Gastroesophageal sphincter (tissue), 3 donors: ENCODE measurements around the gene LSS.

Experiments used
- EP300 ChIP-seq: sonication (generic); formaldehyde crosslinking; IDR thresholded peaks from one replicate; pipeline ENCODE4 v1.6.1; 2017; ENCODE audit warnings: antibody characterized with exemption, mild to moderate bottlenecking
- POLR2A ChIP-seq, 2 donors: fragments of 450-650 bp; IDR thresholded peaks; one replicate each; pipeline ENCODE4 v1.6.1; 2017; ENCODE audit warnings: antibody characterized with exemption in 2 of 2, mild to moderate bottlenecking in 2 of 2, moderate library complexity in 1 of 2
- POLR2AphosphoS5 ChIP-seq: sonication (generic); formaldehyde crosslinking; IDR thresholded peaks from one replicate; pipeline ENCODE4 v1.6.1; 2017; ENCODE audit warnings: antibody characterized with exemption
- TF ChIP-seq, protein P1 (sequence below), 4 experiments: fragments of 200-600 bp in 2 of 4; fragments of 450-650 bp in 2 of 4; sonication (generic) in 1 of 4; IDR thresholded peaks; one replicate each; pipeline ENCODE4 v1.5.1; 2017 to 2019; ENCODE audit warnings: antibody characterized with exemption in 4 of 4, mild to moderate bottlenecking in 2 of 4, moderate library complexity in 2 of 4

DNA sequence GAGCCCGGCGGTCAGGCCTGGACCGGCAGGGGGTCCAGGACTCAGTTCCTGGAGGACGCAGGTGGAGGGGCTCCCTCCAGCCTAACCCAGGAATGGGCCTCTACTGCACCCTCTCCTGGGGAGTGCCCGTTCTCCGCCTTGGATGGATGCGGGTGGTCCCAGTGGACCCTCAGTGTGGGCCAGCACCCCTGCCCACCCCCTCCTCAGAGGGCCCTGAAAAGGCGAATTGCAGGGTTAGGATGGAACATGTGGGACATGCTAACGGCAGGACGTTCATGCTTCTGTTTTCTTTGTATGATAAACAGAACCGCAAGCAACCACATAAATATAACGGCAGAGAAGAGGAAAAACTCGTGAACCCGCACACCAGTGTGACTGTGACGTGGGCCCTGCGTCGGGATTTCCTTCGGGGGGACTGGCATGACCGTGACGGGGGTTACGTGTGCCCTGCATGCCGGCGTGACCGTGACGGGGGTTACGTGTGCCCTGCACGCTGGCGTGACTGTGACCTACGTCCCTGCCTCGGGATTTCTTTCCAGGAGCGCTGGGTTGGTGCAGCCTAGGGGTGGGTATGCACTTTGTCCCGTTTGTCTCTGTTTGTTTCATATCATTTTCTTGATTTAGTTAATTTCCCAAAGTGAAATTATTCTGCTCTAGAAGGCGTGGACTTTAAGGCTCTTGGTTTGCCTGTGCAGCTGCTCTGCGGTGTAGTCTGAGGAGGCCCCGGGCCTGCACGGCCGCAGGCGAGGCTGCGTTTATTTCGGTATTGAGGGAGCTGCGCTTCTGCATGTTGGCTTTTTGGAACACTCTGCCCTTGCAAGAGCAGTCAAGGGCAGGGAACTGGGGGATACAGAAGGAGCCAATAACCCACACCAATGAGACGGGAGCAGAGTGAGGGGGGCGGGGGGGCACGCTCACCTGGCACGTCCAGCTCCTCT is 76.3 kb downstream of the LSS start:
- TF ChIP-seq POLR2A (IDR thresholded peaks at IDR 0.05) (no peak), POLR2AphosphoS5 (no peak), EP300 (no peak)
- TF ChIP-seq, protein P1, sequence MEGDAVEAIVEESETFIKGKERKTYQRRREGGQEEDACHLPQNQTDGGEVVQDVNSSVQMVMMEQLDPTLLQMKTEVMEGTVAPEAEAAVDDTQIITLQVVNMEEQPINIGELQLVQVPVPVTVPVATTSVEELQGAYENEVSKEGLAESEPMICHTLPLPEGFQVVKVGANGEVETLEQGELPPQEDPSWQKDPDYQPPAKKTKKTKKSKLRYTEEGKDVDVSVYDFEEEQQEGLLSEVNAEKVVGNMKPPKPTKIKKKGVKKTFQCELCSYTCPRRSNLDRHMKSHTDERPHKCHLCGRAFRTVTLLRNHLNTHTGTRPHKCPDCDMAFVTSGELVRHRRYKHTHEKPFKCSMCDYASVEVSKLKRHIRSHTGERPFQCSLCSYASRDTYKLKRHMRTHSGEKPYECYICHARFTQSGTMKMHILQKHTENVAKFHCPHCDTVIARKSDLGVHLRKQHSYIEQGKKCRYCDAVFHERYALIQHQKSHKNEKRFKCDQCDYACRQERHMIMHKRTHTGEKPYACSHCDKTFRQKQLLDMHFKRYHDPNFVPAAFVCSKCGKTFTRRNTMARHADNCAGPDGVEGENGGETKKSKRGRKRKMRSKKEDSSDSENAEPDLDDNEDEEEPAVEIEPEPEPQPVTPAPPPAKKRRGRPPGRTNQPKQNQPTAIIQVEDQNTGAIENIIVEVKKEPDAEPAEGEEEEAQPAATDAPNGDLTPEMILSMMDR (IDR thresholded peaks at IDR 0.05) = no peak
